ENCODE data around the gene CAP2.
"Not testable (repeated sequence)": the region's sequence is repeated elsewhere in the genome, so short reads cannot be mapped to it uniquely, and the experiment has no call there.

The CAP2 gene

GRCh38 chr6:17527076-17527475, 133.7 kb downstream of the CAP2 start:
- no peak overlapping the region for H3K27ac ChIP-seq (ENCODE audit: low read depth, low read length, severe bottlenecking)
- no CpG with 5 or more reads among the region's 1 CpG for WGBS, 2 experiments (ENCODE audit: insufficient coverage in 2 of 2)
- H3K4me3 ChIP-seq (ENCODE audit: extremely low read depth, insufficient read depth, low read length, poor library complexity, severe bottlenecking) = no peak overlapping the region
- peaks cover 16% of the 10 kb centered on the region for H3K36me3 ChIP-seq (ENCODE audit: control insufficient read depth, insufficient read depth, low read length)
- no peaks in the 10 kb centered on the region for H3K4me1 ChIP-seq (ENCODE audit: control insufficient read depth, insufficient read depth, low read length, poor library complexity, severe bottlenecking)
- no peaks in the 10 kb centered on the region for H3K9me3 ChIP-seq (ENCODE audit: control insufficient read depth, low read length)

GRCh38 chr6:17530321-17530835, 137.0 kb downstream of the CAP2 start:
- no peaks in the 10 kb centered on the region for H3K9me3 ChIP-seq (ENCODE audit: control insufficient read depth, low read length)
- 90 to 92% methylated on average over 2 to 3 of the region's 3 CpGs for WGBS, 2 experiments (ENCODE audit: insufficient coverage in 2 of 2)
- no peak overlapping the region for H3K27ac ChIP-seq (ENCODE audit: low read depth, low read length, severe bottlenecking)
- no peaks in the 10 kb centered on the region for H3K4me1 ChIP-seq (ENCODE audit: control insufficient read depth, insufficient read depth, low read length, poor library complexity, severe bottlenecking)
- no peak overlapping the region for H3K4me3 ChIP-seq (ENCODE audit: extremely low read depth, insufficient read depth, low read length, poor library complexity, severe bottlenecking)
- peaks cover 15% of the 10 kb centered on the region for H3K36me3 ChIP-seq (ENCODE audit: control insufficient read depth, insufficient read depth, low read length)

- WGBS, 2 experiments (ENCODE audit: insufficient coverage in 2 of 2) = no CpG with 5 or more reads among the region's 2 CpGs
- H3K4me1 ChIP-seq (ENCODE audit: control insufficient read depth, insufficient read depth, low read length, poor library complexity, severe bottlenecking) = no peaks in the 10 kb centered on the region
- H3K9me3 ChIP-seq (ENCODE audit: control insufficient read depth, low read length) = no peaks in the 10 kb centered on the region
- H3K36me3 ChIP-seq (ENCODE audit: control insufficient read depth, insufficient read depth, low read length) = peaks cover 53% of the 10 kb centered on the region
- no peak overlapping the region for H3K27ac ChIP-seq (ENCODE audit: low read depth, low read length, severe bottlenecking)
- no peak overlapping the region for H3K4me3 ChIP-seq (ENCODE audit: extremely low read depth, insufficient read depth, low read length, poor library complexity, severe bottlenecking)
Measured at GRCh38 chr6:17536586-17536985, 143.2 kb downstream of the CAP2 start.

GRCh38 chr6:17542243-17542642, 148.8 kb downstream of the CAP2 start:
- H3K36me3 ChIP-seq (ENCODE audit: control insufficient read depth, insufficient read depth, low read length) = peaks cover 67% of the 10 kb centered on the region
- WGBS, 2 experiments (ENCODE audit: insufficient coverage in 2 of 2) = 87 to 90% methylated on average over 2 to 3 of the region's 3 CpGs
- no peaks in the 10 kb centered on the region for H3K4me1 ChIP-seq (ENCODE audit: control insufficient read depth, insufficient read depth, low read length, poor library complexity, severe bottlenecking)

GRCh38 chr6:17545681-17546080, 152.3 kb downstream of the CAP2 start:
- H3K27ac ChIP-seq (ENCODE audit: low read depth, low read length, severe bottlenecking); H3K4me1 ChIP-seq (ENCODE audit: control insufficient read depth, insufficient read depth, low read length, poor library complexity, severe bottlenecking); H3K9me3 ChIP-seq (ENCODE audit: control insufficient read depth, low read length); H3K4me3 ChIP-seq (ENCODE audit: extremely low read depth, insufficient read depth, low read length, poor library complexity, severe bottlenecking): not testable (repeated sequence)
- peaks cover 54% of the 10 kb centered on the region for H3K36me3 ChIP-seq (ENCODE audit: control insufficient read depth, insufficient read depth, low read length)
- WGBS, 2 experiments (ENCODE audit: insufficient coverage in 2 of 2) = no CpG with 5 or more reads among the region's 4 CpGs

More at GRCh38 chr6:17542243-17542642, 148.8 kb downstream of the CAP2 start:
- Histone ChIP-seq H3K27ac (ENCODE audit: low read depth, low read length, severe bottlenecking) (no peak overlapping the region), H3K4me3 (ENCODE audit: extremely low read depth, insufficient read depth, low read length, poor library complexity, severe bottlenecking) (no peak overlapping the region), H3K9me3 (ENCODE audit: control insufficient read depth, low read length) (no peaks in the 10 kb centered on the region)

GRCh38 chr6:17551383-17551958, 158.1 kb downstream of the CAP2 start:
- Histone ChIP-seq H3K4me3 (ENCODE audit: extremely low read depth, insufficient read depth, low read length, poor library complexity, severe bottlenecking) (no peak overlapping the region), H3K27ac (ENCODE audit: low read depth, low read length, severe bottlenecking) (no peak overlapping the region), H3K36me3 (ENCODE audit: control insufficient read depth, insufficient read depth, low read length) (peaks cover 50% of the 10 kb centered on the region), H3K9me3 (ENCODE audit: control insufficient read depth, low read length) (no peaks in the 10 kb centered on the region), H3K4me1 (ENCODE audit: control insufficient read depth, insufficient read depth, low read length, poor library complexity, severe bottlenecking) (no peaks in the 10 kb centered on the region)
- WGBS, 2 experiments (ENCODE audit: insufficient coverage in 2 of 2) = 92 to 97% methylated on average over 6 of the region's 9 CpGs

- Histone ChIP-seq H3K9me3 (ENCODE audit: control insufficient read depth, low read length) (no peaks in the 10 kb centered on the region), H3K4me3 (ENCODE audit: extremely low read depth, insufficient read depth, low read length, poor library complexity, severe bottlenecking) (no peak overlapping the region), H3K27ac (ENCODE audit: low read depth, low read length, severe bottlenecking) (no peak overlapping the region), H3K36me3 (ENCODE audit: control insufficient read depth, insufficient read depth, low read length) (peaks cover 61% of the 10 kb centered on the region), H3K4me1 (ENCODE audit: control insufficient read depth, insufficient read depth, low read length, poor library complexity, severe bottlenecking) (no peaks in the 10 kb centered on the region)
- 87 to 93% methylated on average over 1 to 3 of the region's 3 CpGs for WGBS, 2 experiments (ENCODE audit: insufficient coverage in 2 of 2)
Measured at GRCh38 chr6:17552861-17553260, 159.5 kb downstream of the CAP2 start.

GRCh38 chr6:17556014-17556413, 162.6 kb downstream of the CAP2 start:
- Histone ChIP-seq H3K27ac (ENCODE audit: low read depth, low read length, severe bottlenecking) (no peak overlapping the region), H3K9me3 (ENCODE audit: control insufficient read depth, low read length) (no peaks in the 10 kb centered on the region), H3K36me3 (ENCODE audit: control insufficient read depth, insufficient read depth, low read length) (peaks cover 58% of the 10 kb centered on the region), H3K4me3 (ENCODE audit: extremely low read depth, insufficient read depth, low read length, poor library complexity, severe bottlenecking) (no peak overlapping the region), H3K4me1 (ENCODE audit: control insufficient read depth, insufficient read depth, low read length, poor library complexity, severe bottlenecking) (no peaks in the 10 kb centered on the region)
- 100% methylated on average over 4 of the region's 4 CpGs; no CpG with 5 or more reads in 1 of the 2 experiments for WGBS, 2 experiments (ENCODE audit: insufficient coverage in 2 of 2)

GRCh38 chr6:17562636-17563035, 169.2 kb downstream of the CAP2 start:
- 100% methylated on average over 1 of the region's 3 CpGs; no CpG with 5 or more reads in 1 of the 2 experiments for WGBS, 2 experiments (ENCODE audit: insufficient coverage in 2 of 2)
- no peak overlapping the region for H3K4me3 ChIP-seq (ENCODE audit: extremely low read depth, insufficient read depth, low read length, poor library complexity, severe bottlenecking)
- no peak overlapping the region for H3K27ac ChIP-seq (ENCODE audit: low read depth, low read length, severe bottlenecking)
- H3K4me1 ChIP-seq (ENCODE audit: control insufficient read depth, insufficient read depth, low read length, poor library complexity, severe bottlenecking) = no peaks in the 10 kb centered on the region
- peaks cover 10% of the 10 kb centered on the region for H3K9me3 ChIP-seq (ENCODE audit: control insufficient read depth, low read length)
- H3K36me3 ChIP-seq (ENCODE audit: control insufficient read depth, insufficient read depth, low read length) = peaks cover 9% of the 10 kb centered on the region

- Histone ChIP-seq H3K4me1 (ENCODE audit: control insufficient read depth, insufficient read depth, low read length, poor library complexity, severe bottlenecking) (no peaks in the 10 kb centered on the region), H3K4me3 (ENCODE audit: extremely low read depth, insufficient read depth, low read length, poor library complexity, severe bottlenecking) (no peak overlapping the region), H3K9me3 (ENCODE audit: control insufficient read depth, low read length) (peaks cover 10% of the 10 kb centered on the region), H3K27ac (ENCODE audit: low read depth, low read length, severe bottlenecking) (no peak overlapping the region), H3K36me3 (ENCODE audit: control insufficient read depth, insufficient read depth, low read length) (no peaks in the 10 kb centered on the region)
- WGBS, 2 experiments (ENCODE audit: insufficient coverage in 2 of 2) = 50 to 89% methylated on average over 1 to 3 of the region's 3 CpGs
Measured at GRCh38 chr6:17565399-17565798, 172.0 kb downstream of the CAP2 start.

- Histone ChIP-seq H3K27ac (ENCODE audit: low read depth, low read length, severe bottlenecking) (no peak overlapping the region), H3K4me1 (ENCODE audit: control insufficient read depth, insufficient read depth, low read length, poor library complexity, severe bottlenecking) (no peaks in the 10 kb centered on the region), H3K9me3 (ENCODE audit: control insufficient read depth, low read length) (peaks cover 10% of the 10 kb centered on the region), H3K36me3 (ENCODE audit: control insufficient read depth, insufficient read depth, low read length) (no peaks in the 10 kb centered on the region), H3K4me3 (ENCODE audit: extremely low read depth, insufficient read depth, low read length, poor library complexity, severe bottlenecking) (no peak overlapping the region)
- 88 to 94% methylated on average over 4 of the region's 8 CpGs for WGBS, 2 experiments (ENCODE audit: insufficient coverage in 2 of 2)
Measured at GRCh38 chr6:17574866-17575560, 181.6 kb downstream of the CAP2 start.

Data from mesodermal cell (in vitro differentiated cells).